K562 (cell line): ENCODE data around the gene OTUD5. TPM values are rescaled to one million over a fixed set of nuclear protein-coding genes. Genes with fewer than 3 reads are reported as not detected.
A peak's percentile ranks its signal among the peaks of the same experiment; 100 is the strongest.

Source experiments
- ATAC-seq: fragments of 200-7000 bp; cut with Tn5 transposase; 3 replicates; pipeline ENCODE4 v1.9.1; 2020; ENCODE audit warnings: moderate library complexity
- BruUV-seq: library from RNA; stranded (reverse); fragments of 400-500 nt; replicated peaks from 2 replicates; lab custom pipeline; 2021; lab: Mats Ljungman, UMichigan
- CTCF ChIA-PET: fragments of 300-600 bp; formaldehyde crosslinking; extraction: SDS; loops from one replicate; lab custom pipeline; 2021; ENCODE audit warnings: low intra/inter-chr PET ratio; lab: Yijun Ruan, JAX
- POLR2A ChIA-PET: fragments of 300-600, 350-650 bp; sonication (Branson Sonifier 250); formaldehyde crosslinking; extraction: SDS; loops from one replicate; lab custom pipeline; 2021; ENCODE audit warnings: antibody characterized with exemption, inconsistent platforms; lab: Yijun Ruan, JAX
- DNase-seq, 4 experiments: peaks; one replicate each; pipeline versions ENCODE4 v3.0.0 to v3.0.0-alpha.2; 2011 to 2018; ENCODE audit warnings: low spot score in 3 of 4, mixed read lengths in 3 of 4; ENCODE audit errors: extremely low read depth in 1 of 4
- FAIRE-seq: peaks from 2 replicates; lab custom pipeline; 2011; peaks lifted over from hg19 to GRCh38; lab: Jason Lieb, UNC
- H2AFZ ChIP-seq: 2 replicates; pipeline ENCODE4 v1.6.0; 2011; ENCODE audit warnings: low read depth, low read length, control low read depth, inconsistent platforms
- H3K27ac ChIP-seq: fragments of 200-600 bp; 3 replicates; pipeline ENCODE4 v1.8.0; 2011; ENCODE audit warnings: low read depth, mild to moderate bottlenecking, control low read depth, inconsistent platforms, low read length, moderate library complexity, mixed read lengths; ENCODE audit errors: extremely low read depth
- H3K27me3 ChIP-seq, 2 experiments: fragments of 300-600 bp in 1 of 2; 2 replicates in 1 of 2; 3 replicates in 1 of 2; pipeline versions ENCODE4 v1.6.0 to v1.8.0; 2011; ENCODE audit warnings: inconsistent platforms in 2 of 2, low read length in 2 of 2, mild to moderate bottlenecking in 1 of 2, mixed read lengths in 1 of 2, moderate library complexity in 1 of 2; ENCODE audit not compliant: control insufficient read depth in 2 of 2, insufficient read depth in 2 of 2
- H3K36me3 ChIP-seq: fragments of 300-600 bp; 3 replicates; pipeline ENCODE4 v1.8.0; 2011; ENCODE audit warnings: mild to moderate bottlenecking, low read length, inconsistent platforms; ENCODE audit not compliant: control insufficient read depth, insufficient read depth
- H3K4me1 ChIP-seq, 2 experiments: fragments of 200-600 bp in 1 of 2; replicated peaks in 1 of 2; 2 replicates in 1 of 2; 3 replicates in 1 of 2; pipeline versions ENCODE4 v1.5.1 to v1.8.0; 2011; ENCODE audit warnings: inconsistent platforms in 2 of 2, low read length in 2 of 2, mild to moderate bottlenecking in 1 of 2, mixed read lengths in 1 of 2, moderate library complexity in 1 of 2; ENCODE audit not compliant: control insufficient read depth in 2 of 2, insufficient read depth in 2 of 2
- H3K4me2 ChIP-seq: 2 replicates; pipeline ENCODE4 v1.6.1; 2011; ENCODE audit warnings: low read length, control low read depth, inconsistent platforms, mixed read lengths; ENCODE audit not compliant: insufficient read depth
- H3K4me3 ChIP-seq: fragments of 200-600 bp; sonication (generic), shearing (Covaris generic); 2 replicates; pipeline ENCODE4 v1.5.1; 2016; ENCODE audit warnings: control low read depth, inconsistent platforms
- H3K79me2 ChIP-seq: fragments of 200-600 bp; 3 replicates; pipeline ENCODE4 v1.8.0; 2011; ENCODE audit warnings: low read length, inconsistent platforms; ENCODE audit not compliant: control insufficient read depth, insufficient read depth
- H3K9ac ChIP-seq, 2 experiments: 2 replicates each; pipeline versions ENCODE4 v1.6.0 to v1.6.1; 2011; ENCODE audit warnings: low read depth in 2 of 2, low read length in 2 of 2, control low read depth in 1 of 2, inconsistent platforms in 1 of 2, mild to moderate bottlenecking in 1 of 2, mixed read lengths in 1 of 2; ENCODE audit not compliant: insufficient read depth in 1 of 2
- H3K9me1 ChIP-seq: one replicate; pipeline ENCODE4 v1.6.0; 2011; ENCODE audit warnings: inconsistent platforms, mild to moderate bottlenecking, low read length, moderate library complexity; ENCODE audit not compliant: control insufficient read depth, insufficient read depth
- H3K9me3 ChIP-seq: replicated peaks from 2 replicates; pipeline ENCODE4 v1.5.1; 2011; ENCODE audit warnings: low read depth, low read length, inconsistent platforms; ENCODE audit not compliant: control insufficient read depth, insufficient read depth
- H4K20me1 ChIP-seq: replicated peaks from 2 replicates; pipeline ENCODE4 v1.6.1; 2011; ENCODE audit warnings: low read length, inconsistent platforms, mixed read lengths; ENCODE audit not compliant: control insufficient read depth, insufficient read depth
- FUS ChIP-seq: fragments of 200-400 bp; formaldehyde crosslinking; optimal IDR thresholded peaks from 2 replicates; pipeline ENCODE3; 2017; ENCODE audit warnings: low read depth, low read length
- ILF3 ChIP-seq: fragments of 450-650 bp; IDR thresholded peaks from 2 replicates; pipeline ENCODE4 v1.6.1; 2018; ENCODE audit warnings: antibody characterized with exemption, mild to moderate bottlenecking, moderate library complexity, borderline replicate concordance
- KAT8 ChIP-seq: fragments of 450-650 bp; IDR thresholded peaks from 2 replicates; pipeline ENCODE4 v1.6.1; 2016; ENCODE audit warnings: low read depth, mild to moderate bottlenecking
- LCOR ChIP-seq: sonication (generic); formaldehyde crosslinking; IDR thresholded peaks from 2 replicates; pipeline ENCODE4 v1.8.0; 2022; ENCODE audit warnings: mild to moderate bottlenecking, missing genetic modification reagents
- NCOA4 ChIP-seq: fragments of 450-650 bp; IDR thresholded peaks from 2 replicates; pipeline ENCODE4 v1.6.1; 2018; ENCODE audit warnings: mild to moderate bottlenecking; ENCODE audit not compliant: partially characterized antibody
- PREB ChIP-seq: sonication (generic); formaldehyde crosslinking; IDR thresholded peaks from 2 replicates; pipeline ENCODE4 v1.8.1; 2023; ENCODE audit warnings: mild to moderate bottlenecking, missing genetic modification reagents
- PURB ChIP-seq: sonication (generic); formaldehyde crosslinking; IDR thresholded peaks from 2 replicates; pipeline ENCODE4 v1.9.0; 2021; ENCODE audit warnings: low read depth, mild to moderate bottlenecking, missing genetic modification reagents
- SMC3 ChIP-seq: conservative IDR thresholded peaks from 2 replicates; pipeline ENCODE4 v1.6.1; 2011; ENCODE audit warnings: low read depth, low read length, improper control_type of control experiment; ENCODE audit not compliant: insufficient read depth
- SRF ChIP-seq, 2 experiments: fragments of 250-450, 450-650 bp in 1 of 2; sonication (Bioruptor Pico) in 1 of 2; sonication (generic) in 1 of 2; formaldehyde crosslinking; IDR thresholded peaks; 2 replicates each; pipeline versions ENCODE4 v1.5.0 to v1.5.1; 2020 to 2022; ENCODE audit warnings: mild to moderate bottlenecking in 1 of 2, missing genetic modification reagents in 1 of 2
- TCF7L2 ChIP-seq: fragments of 150-350 bp; IDR thresholded peaks from 2 replicates; pipeline ENCODE4 v1.6.1; 2016; ENCODE audit warnings: low read depth, mild to moderate bottlenecking, low read length, moderate library complexity
- YBX1 ChIP-seq: fragments of 450-650 bp; IDR thresholded peaks from 2 replicates; pipeline ENCODE4 v1.7.1; 2016; ENCODE audit warnings: mild to moderate bottlenecking
- ZNF184 ChIP-seq: sonication (generic); formaldehyde crosslinking; IDR thresholded peaks from 2 replicates; pipeline ENCODE4 v1.5.0; 2020; ENCODE audit warnings: missing genetic modification reagents
- ZNF695 ChIP-seq: fragments of 450-650 bp; formaldehyde crosslinking; IDR thresholded peaks from 2 replicates; pipeline ENCODE4 v1.4.0; 2020; ENCODE audit warnings: mild to moderate bottlenecking, moderate library complexity
- whole genome bisulfite sequencing: fragments of 100-300 bp; shearing (Covaris generic); methylation state at CpG from one replicate; pipeline ENCODE4 v1.1.6; 2016; ENCODE audit warnings: low coverage, mixed read lengths; ENCODE audit not compliant: insufficient coverage; ENCODE audit errors: missing lambda C conversion rate; 5-methylcytosine and 5-hydroxymethylcytosine counted together
- in situ Hi-C: fragments of 300-500 bp; cut with MboI; formaldehyde crosslinking; loops from 4 replicates; pipeline ENCODE4 v1.15.0; 2018; ENCODE audit warnings: inconsistent platforms, mixed read lengths
- intact Hi-C: fragments of 100-400 bp; cut with micrococcal nuclease; formaldehyde crosslinking; loops from 2 replicates; pipeline ENCODE4 v1.14.2; 2022
- polyA plus RNA-seq, 8 experiments: library from polyadenylated mRNA; depleted of rRNA in 4 of 8; stranded (reverse) in 5 of 8; unstranded in 3 of 8; fragments of >200 nt; fragmentation: Nextera tagmentation in 2 of 8; fragmentation: Illumina TruSeq in 1 of 8; extraction: Ambion mirVana in 2 of 8; extraction: Trizol in 1 of 8; gene quantifications; 2 replicates each; pipeline versions ENCODE4 v1.2.1 to v1.2.3, GENCODE V29; 2011 to 2014; ENCODE audit warnings: inconsistent platforms in 1 of 8, missing spikeins in 1 of 8
- total RNA-seq, 7 experiments: library from RNA; depleted of rRNA in 6 of 7; stranded (reverse); fragments of >200 nt in 6 of 7; fragmentation: Illumina TruSeq in 2 of 7; extraction: Trizol in 2 of 7; gene quantifications; 2 replicates each; pipeline versions ENCODE4 v1.2.1 to v1.2.3, GENCODE V29; 2011 to 2021; ENCODE audit warnings: low replicate concordance in 1 of 7
- TF ChIP-seq, protein P1 (sequence below): sonication (generic); formaldehyde crosslinking; IDR thresholded peaks from 2 replicates; pipeline ENCODE4 v1.8.0; 2022; ENCODE audit warnings: mild to moderate bottlenecking, missing genetic modification reagents
- TF ChIP-seq, protein P2 (sequence below): sonication (generic); formaldehyde crosslinking; IDR thresholded peaks from 2 replicates; pipeline ENCODE4 v1.8.0; 2023; ENCODE audit warnings: mild to moderate bottlenecking, missing genetic modification reagents

Gene OTUD5
- total and polyA plus RNA-seq, 9 of the 15 experiments (the other 6 are each of a cell fraction or from before 2014, with no cell fraction given): 3.6 to 102 (median 59.0) TPM

DNA sequence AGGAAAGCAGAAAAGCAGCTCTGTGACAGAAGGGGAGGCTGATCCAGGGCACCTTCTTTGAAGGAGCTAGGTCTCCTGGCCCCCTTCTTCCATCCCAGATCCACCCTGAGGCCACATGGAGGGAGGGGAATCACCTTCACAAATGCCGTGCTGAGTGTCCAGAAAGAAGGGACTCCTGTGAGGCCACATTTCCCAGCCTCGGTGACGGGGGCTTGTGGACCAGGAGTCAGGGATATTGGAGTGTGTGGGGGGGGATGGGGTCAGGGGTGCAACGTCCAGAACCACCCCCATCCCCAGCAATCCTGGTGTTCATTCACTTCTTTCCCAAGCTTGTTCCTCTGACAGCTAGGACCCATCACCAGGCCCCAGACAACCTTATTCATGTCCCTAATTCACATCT is 64.5 kb downstream of the OTUD5 start (continued):
- TF ChIP-seq SMC3: no peak
- no peak for TF ChIP-seq NCOA4
- no peak for TF ChIP-seq ILF3
- no peak for TF ChIP-seq ZNF184 (CRISPR knock-in tag)
- no peak for TF ChIP-seq FUS

- Histone ChIP-seq H3K9me1 (no peaks in the 10 kb centered on the region), H3K36me3 (peaks cover 36% of the 10 kb centered on the region; the same call in 2 of the 3 replicates), H3K79me2 (peaks cover 26% of the 10 kb centered on the region), H3K27me3 (no peaks in the 10 kb centered on the region), H2AFZ (peak overlapping the region; percentile 74), H3K4me1 (peaks cover 10 to 32% of the 10 kb centered on the region in 2 experiments; a peak in 4 of 5 replicates), H3K27ac (peak overlapping the region; percentile 55), H3K9me3 (no peaks in the 10 kb centered on the region), H3K4me2 (peak overlapping the region; percentile 90), H4K20me1 (peaks cover 7% of the 10 kb centered on the region; the same call in 1 of the 2 replicates), H3K4me3 (peak overlapping the region; percentile 61), H3K9ac (peak overlapping the region; percentile 53 to 90; a peak in 3 of 4 replicates)
- DNase-seq: peak; percentile 82 to 94 (median 84)
- in situ Hi-C loops (no loop called here), intact Hi-C loops (no loop called here)
- CTCF ChIA-PET: interaction anchor here (0.5 to 0.8 kb wide), 2 partner anchors 26 to 223 kb away, joined by 3 to 5 read pairs; no protein-coding TSS in a partner anchor
- WGBS: 2% methylated on average over 32 of the region's 68 CpGs
- peak; percentile 97 for ATAC-seq
- POLR2A ChIA-PET: interaction anchor here (0.6 to 2.0 kb wide), 5 partner anchors 12 to 317 kb away, joined by 3 to 6 read pairs (median 3); partner anchors contain the start of genes GRIPAP1, HDAC6 and RBM3
- peak; percentile 87 for FAIRE-seq
- no TSS peak for BruUV-seq
- no peak for TF ChIP-seq SRF (CRISPR knock-in tag; IDR thresholded peaks at IDR 0.05)
- TF ChIP-seq PURB (CRISPR knock-in tag): no peak
- no peak for TF ChIP-seq TCF7L2
- TF ChIP-seq LCOR (CRISPR knock-in tag): peak; percentile 82
- TF ChIP-seq, protein P1, sequence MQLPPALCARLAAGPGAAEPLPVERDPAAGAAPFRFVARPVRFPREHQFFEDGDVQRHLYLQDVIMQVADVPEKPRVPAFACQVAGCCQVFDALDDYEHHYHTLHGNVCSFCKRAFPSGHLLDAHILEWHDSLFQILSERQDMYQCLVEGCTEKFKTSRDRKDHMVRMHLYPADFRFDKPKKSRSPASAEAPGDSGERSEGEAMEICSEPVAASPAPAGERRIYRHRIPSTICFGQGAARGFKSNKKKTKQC: no peak
- TF ChIP-seq ZNF695 (CRISPR knock-in tag): no peak
- TF ChIP-seq KAT8: no peak
- TF ChIP-seq YBX1: no peak
- TF ChIP-seq PREB: 0 out of 2 replicates have a peak, but pooled peaks have one; percentile 12
- TF ChIP-seq, protein P2, sequence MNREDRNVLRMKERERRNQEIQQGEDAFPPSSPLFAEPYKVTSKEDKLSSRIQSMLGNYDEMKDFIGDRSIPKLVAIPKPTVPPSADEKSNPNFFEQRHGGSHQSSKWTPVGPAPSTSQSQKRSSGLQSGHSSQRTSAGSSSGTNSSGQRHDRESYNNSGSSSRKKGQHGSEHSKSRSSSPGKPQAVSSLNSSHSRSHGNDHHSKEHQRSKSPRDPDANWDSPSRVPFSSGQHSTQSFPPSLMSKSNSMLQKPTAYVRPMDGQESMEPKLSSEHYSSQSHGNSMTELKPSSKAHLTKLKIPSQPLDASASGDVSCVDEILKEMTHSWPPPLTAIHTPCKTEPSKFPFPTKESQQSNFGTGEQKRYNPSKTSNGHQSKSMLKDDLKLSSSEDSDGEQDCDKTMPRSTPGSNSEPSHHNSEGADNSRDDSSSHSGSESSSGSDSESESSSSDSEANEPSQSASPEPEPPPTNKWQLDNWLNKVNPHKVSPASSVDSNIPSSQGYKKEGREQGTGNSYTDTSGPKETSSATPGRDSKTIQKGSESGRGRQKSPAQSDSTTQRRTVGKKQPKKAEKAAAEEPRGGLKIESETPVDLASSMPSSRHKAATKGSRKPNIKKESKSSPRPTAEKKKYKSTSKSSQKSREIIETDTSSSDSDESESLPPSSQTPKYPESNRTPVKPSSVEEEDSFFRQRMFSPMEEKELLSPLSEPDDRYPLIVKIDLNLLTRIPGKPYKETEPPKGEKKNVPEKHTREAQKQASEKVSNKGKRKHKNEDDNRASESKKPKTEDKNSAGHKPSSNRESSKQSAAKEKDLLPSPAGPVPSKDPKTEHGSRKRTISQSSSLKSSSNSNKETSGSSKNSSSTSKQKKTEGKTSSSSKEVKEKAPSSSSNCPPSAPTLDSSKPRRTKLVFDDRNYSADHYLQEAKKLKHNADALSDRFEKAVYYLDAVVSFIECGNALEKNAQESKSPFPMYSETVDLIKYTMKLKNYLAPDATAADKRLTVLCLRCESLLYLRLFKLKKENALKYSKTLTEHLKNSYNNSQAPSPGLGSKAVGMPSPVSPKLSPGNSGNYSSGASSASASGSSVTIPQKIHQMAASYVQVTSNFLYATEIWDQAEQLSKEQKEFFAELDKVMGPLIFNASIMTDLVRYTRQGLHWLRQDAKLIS (CRISPR knock-in tag): no peak
These were observed 65.8 kb downstream of the OTUD5 start for GRCh38 chrX:48891402-48892288.
